GM03348 (cell line): ENCODE results near the gene NUP50.
A peak's percentile ranks its signal among the peaks of the same experiment; 100 is the strongest.

Experiments used
- DNase-seq: peaks from one replicate; pipeline ENCODE4 v3.0.0; 2012; ENCODE audit warnings: low spot score

Gene NUP50

GRCh38 chr22:45208993-45209838, 45.5 kb downstream of the NUP50 start:
- peak; percentile 82 for DNase-seq

GRCh38 chr22:45210174-45210573, 46.4 kb downstream of the NUP50 start:
- DNase-seq = no peak

GRCh38 chr22:45210577-45210976, 46.9 kb downstream of the NUP50 start:
- no peak for DNase-seq

GRCh38 chr22:45210991-45211390, 47.3 kb downstream of the NUP50 start:
- DNase-seq = peak; percentile 70

GRCh38 chr22:45211435-45211834, 47.7 kb downstream of the NUP50 start:
- no peak for DNase-seq

GRCh38 chr22:45211848-45212247, 48.1 kb downstream of the NUP50 start:
- peak; percentile 68 for DNase-seq

GRCh38 chr22:45212306-45212709, 48.6 kb downstream of the NUP50 start:
- peak; percentile 95 for DNase-seq

- peak; percentile 77 for DNase-seq
Observed at GRCh38 chr22:45212992-45213751, 49.4 kb downstream of the NUP50 start.

GRCh38 chr22:45216133-45217003, 52.6 kb downstream of the NUP50 start:
- no peak for DNase-seq

GRCh38 chr22:45217345-45217744, 53.6 kb downstream of the NUP50 start:
- DNase-seq = no peak

GRCh38 chr22:45217806-45218205, 54.1 kb downstream of the NUP50 start:
- DNase-seq = no peak

- DNase-seq = no peak
Observed at GRCh38 chr22:45218976-45219375, 55.3 kb downstream of the NUP50 start.

- no peak for DNase-seq
Observed at GRCh38 chr22:45221201-45221600, 57.5 kb downstream of the NUP50 start.

GRCh38 chr22:45223304-45224117, 59.8 kb downstream of the NUP50 start:
- DNase-seq = no peak

GRCh38 chr22:45224331-45224730, 60.6 kb downstream of the NUP50 start:
- DNase-seq = no peak

GRCh38 chr22:45224988-45225731, 61.4 kb downstream of the NUP50 start:
- no peak for DNase-seq

- DNase-seq = peak; percentile 81
Observed at GRCh38 chr22:45225732-45226502, 62.2 kb downstream of the NUP50 start.

GRCh38 chr22:45226503-45227186, 62.9 kb downstream of the NUP50 start:
- peak; percentile 79 for DNase-seq
